Embryonic facial prominence (tissue), 1 donor: Measurements from ENCODE around the gene PHF12.
"Not testable (repeated sequence)": the region's sequence is repeated elsewhere in the genome, so short reads cannot be mapped to it uniquely, and the experiment has no call there.

Source experiments
- DNase-seq: peaks from one replicate; pipeline ENCODE4 v3.0.0-alpha.2; 2016; ENCODE audit errors: extremely low spot score

Gene PHF12

DNA sequence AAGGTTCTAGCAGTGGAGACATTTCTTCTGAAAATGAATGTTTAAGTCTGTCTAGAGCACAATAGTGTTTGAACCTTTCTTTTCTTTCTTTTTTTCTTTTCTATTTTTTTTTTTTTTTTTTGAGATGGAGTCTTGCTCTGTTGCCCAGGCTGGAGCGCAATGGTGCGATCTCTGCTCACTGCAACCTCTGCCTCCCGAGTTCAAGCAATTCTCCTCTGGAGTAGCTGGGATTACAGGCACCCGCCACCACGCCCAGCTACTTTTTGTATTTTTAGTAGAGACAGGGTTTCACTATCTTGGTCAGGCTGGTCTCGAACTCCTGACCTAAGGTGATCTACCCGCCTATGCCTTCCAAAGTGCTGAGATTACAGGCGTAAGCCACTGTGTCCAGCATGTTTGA is 16.8 kb downstream of the PHF12 start:
- not testable (repeated sequence) for DNase-seq

DNA sequence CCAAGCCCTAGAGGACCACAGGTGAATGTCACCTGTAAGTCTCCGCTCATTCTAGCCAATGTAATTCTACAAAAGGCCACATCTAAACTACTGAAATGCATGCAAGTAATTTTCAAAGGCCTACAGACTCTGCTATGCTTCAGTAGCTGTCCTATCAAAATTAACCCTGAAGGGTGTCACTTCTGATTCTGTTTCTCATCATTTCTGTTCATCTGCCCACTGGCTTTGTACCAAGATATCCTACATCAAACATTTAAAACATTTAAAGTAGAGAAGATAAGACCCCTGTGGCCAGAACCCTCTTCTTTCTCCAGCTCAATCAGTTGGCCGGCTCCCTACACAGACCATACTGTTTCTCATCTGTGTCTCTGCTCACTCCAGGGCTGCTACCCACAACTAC is 21.5 kb downstream of the PHF12 start:
- no peak for DNase-seq

DNA sequence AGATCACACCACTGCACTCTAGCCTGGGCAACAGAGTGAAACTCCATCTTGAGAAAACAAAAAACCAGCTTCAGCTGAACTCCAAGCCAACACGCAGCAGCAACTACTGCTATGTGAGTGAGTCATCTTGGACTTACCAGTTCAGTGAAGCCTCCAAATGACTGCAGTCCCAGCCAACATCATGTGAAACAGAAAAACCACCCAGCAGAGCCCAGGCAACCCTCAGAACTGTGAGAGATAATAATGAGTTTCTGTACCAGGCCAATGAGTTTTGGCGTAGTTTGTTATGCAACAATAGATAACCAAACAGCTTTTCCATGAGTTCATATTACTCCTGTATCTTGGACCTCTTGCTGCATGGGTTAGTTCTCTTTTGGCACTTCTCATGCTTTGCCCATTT is 23.3 kb downstream of the PHF12 start:
- DNase-seq = no peak

DNA sequence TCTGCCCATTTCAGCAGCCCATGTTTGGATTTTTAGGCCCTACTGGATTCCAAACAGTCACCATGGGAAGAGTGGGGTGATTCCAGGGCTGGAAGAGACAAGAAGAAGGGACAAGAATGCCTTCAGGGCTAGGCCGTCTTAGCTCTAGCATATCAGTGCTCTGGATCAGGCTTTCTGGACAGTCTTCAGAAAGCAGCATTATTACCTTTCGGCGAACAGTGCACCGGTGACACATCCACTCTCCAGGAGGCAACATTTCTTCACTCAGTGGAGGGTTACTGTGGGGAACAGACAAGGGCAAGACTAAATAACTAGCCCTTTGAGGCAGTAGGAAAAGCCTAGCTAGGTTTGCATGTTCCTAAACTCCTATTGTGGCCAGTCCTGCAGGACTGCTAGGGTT is 24.5 kb downstream of the PHF12 start:
- no peak for DNase-seq

DNA sequence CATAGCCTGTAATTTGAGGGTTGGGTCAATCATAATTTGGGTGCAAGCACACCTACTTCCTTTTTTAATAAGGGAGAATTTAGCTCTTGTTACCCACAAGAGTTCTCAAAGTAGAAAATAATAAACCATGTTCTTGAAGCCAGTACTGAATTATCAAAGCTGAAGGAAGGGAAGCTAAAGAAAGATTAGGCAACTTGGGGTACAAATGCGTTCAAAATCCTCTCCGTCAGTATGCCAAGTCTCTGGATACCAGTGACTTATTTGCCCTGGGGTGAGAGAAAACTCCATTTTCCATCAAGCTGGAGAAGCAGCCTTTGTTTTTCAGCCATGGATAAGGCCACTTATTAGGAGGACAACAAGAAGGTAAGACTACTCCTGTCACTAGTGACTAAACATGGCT is 25.0 kb downstream of the PHF12 start:
- no peak for DNase-seq

DNA sequence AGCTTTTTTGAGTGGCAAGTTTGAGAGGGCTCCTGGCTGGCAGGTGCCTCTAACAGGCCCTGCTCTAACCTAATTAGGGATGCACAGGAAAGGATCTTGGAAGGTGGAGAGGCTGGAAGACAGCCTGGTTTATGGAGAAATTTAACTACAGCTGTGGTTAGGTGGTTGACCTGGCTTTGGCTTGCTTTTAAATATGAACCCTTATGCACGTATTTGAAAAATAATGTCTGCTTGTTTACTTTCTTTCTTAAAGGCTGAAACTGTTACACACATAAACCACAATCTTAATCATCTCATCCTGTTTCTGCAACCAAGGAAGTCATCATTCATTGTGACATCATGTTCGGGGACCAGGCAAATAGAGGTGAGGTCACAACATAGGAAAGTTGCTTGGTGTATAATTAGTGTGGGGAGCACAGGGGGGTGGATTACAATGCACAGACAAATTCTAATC is 25.4 kb downstream of the PHF12 start:
- DNase-seq = no peak

DNA sequence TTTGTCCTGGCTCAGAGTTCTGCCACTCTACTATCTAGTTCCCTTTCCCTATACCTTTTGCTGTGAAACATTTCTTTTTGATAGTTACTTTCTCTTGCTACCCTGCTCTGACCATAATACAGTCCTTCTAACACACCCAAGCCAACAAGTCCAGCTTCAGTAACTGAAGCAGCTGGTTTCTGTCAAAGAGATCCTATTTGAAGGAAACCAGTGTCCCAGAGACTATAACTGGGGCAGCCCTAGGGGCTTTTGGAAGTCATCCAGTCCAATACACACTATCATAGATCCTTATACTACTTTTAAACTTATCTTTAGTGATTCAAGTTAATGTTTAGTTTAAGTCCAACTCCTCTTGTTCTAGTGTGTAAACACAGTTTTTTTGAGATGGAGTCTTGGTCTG is 31.1 kb downstream of the PHF12 start:
- no peak for DNase-seq

DNA sequence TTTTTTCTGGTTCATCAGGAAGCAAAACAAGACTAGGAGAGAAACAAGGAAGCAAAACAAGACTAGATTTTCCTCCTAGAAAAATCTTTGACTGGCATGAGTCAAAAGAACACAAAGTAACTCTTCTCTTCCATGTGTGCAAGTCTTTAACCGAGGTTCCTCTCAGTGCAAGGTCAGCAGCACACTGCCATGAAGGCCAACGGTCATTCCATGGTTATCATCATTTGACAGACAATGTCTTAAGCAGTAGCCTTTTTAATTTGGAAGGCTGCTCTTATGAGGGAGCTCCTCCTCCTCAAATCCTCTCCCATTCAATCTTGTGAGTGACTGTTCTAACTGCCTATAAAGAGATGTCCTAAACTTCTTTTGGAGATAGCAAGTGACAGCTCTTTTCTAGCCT is 33.0 kb downstream of the PHF12 start:
- no peak for DNase-seq

DNA sequence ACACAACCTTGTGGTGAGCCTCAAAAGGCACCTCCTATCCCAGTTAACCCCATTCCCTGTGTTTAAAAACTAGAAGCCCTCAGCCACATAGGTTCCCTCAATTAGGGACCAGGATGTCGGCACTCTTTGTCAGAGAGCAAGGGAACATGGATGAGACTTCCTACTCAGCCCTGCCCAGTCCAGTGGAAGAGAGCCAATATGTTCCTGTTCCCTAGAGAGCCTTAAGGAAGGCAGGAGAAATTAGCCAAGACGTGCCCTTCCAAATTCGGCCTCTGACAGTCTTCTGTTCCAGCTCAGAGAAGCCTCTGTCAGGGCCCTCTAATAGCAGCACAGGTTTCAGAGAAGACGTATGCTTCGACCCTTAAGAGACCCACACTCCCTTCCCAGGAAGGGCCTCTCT is 33.9 kb downstream of the PHF12 start:
- no peak for DNase-seq

DNA sequence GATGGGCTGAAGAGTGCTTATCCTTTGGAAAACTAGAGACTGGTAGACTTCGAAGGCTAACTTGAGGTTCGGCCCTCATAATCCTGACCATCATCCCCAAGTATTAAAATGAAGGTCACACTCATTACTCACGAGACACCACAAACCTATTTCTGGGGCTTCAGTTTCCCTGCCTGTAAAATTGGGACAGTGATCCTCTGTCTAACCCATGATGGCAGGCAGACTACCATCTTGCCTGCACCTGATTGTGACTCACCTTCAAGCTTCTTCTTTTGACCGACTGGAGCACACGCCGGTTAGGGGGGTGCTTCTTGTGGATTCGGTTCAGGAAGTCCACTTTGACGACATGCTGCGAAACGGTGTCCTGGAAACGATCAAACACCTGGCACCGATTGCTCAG is 34.3 kb downstream of the PHF12 start:
- DNase-seq = no peak

DNA sequence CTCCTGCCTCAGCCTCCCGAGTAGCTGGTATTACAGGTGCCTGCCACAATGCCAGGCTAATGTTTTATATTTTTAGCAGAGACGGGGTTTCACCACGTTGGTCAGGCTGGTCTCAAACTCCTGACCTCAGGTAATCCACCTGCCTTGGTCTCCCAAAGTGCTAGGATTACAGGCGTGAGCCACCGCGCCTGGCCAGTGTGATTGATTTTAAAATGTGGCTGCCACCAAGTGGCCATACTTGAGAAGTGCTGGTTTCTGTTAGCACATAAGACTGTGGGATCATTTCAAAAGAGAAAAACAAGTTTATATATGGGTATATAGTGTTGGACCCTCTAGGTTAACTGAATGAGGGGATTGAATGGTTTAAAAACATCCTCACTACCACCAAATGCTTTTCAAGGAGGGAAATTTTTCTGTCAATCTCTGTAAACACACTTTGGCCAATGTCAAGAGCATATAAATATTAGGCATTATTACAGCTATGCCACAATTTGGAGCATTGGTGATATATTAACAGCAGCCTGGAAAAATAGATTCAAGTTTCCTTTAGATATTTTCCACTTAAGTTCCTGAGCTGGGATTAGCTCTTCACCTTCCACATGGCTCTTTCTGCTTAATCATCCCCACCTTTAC is 34.9 kb downstream of the PHF12 start:
- DNase-seq = no peak

DNA sequence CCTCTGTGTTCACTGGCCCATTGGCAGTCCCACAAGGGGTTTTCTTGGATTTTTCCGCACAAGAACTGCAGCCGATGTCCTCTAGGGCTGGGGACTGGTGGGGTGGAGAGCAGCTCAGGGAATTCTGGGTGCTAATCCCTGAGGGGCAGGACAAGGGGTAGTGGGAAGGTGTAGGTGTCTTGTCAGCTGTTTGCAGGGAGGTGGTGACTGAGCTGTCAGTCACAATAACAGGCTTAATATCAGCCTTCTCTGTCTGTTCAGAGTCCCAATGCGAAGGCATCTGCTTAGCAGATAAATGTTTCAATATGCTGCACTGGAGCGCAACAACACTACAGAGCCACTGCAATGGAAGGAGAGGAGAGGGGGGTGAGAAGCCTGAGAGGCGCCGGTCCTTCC is 38.4 kb downstream of the PHF12 start:
- DNase-seq = no peak

DNA sequence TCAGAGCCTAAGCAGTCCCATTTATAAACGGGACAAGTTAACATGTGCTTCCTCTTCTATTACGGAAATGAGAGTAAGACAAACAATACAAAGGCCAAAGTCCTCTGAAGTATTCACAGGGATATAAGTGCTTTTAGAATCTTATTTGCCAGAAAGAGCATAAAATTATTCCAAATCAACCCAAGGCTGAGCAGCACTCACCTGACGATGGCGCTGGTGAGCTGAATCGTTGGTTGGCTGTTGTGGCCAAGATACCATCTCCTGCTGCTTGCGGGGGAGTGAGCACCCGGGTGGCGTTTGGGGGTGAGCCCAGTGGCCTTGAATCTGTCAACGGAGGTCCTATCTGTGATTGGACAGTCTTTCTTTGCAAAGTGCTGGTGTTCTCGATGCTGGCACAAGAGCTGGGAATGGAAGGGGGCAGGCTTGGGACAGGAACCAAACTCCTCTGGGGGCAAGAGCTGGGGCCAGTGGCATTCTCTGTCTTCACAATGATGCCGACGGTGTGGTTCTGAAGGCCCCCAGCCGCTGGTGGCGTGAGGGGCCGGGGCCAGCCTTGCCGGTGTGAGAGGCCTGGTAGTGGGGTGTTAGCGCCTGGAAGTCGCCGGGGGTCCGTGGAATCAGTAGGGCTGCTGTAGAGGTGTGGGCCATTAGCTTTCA is 38.9 kb downstream of the PHF12 start:
- DNase-seq = no peak

DNA sequence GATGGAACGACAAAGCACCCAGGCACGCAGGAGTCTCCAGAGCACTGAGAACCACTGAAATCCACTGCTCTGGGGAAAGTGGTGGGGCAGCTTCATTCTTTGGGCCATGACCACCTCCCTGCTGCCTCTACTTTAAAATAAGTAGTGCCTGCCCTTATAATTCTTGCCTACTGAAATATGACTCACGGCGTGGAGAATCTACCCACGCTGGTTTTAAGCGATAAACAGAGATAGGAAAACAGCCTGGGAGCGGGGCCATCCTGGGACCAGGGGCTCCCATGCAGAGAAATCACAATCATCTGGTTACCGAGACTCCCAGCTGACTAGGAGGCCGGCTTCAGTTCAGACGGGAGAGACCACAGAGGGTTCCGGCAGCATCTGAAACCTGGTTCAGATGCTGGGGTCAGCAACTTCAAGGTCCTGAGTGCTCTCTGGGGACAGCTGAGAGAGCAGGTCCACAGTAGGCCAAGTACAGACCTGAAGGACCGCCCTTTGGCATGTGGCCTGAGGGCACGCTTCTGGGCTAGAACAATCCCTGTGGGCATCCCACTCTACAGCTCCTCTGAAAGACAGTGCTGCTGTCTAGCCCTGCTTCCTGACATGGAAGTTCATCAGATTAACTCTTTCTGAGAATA is 39.8 kb downstream of the PHF12 start:
- DNase-seq = no peak

DNA sequence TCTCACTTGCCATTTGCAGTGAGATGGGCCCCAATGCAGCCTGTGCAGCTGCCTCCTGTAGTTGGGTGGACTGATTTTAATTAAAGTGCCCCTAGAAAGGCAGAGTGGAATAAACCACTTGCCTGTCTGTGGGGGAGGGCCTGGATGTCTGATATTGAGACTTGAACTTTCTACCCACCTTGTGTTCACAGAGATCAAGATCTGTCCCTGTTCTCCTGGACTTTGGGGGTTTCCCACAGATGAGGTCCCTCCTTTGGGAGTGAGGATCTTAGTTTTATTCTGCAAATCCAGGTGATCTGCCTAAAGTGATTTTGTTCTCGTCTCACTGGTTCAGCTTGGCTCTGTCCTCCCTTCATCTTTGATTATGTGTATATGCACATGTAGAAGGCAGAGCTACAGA is 40.8 kb downstream of the PHF12 start:
- no peak for DNase-seq

DNA sequence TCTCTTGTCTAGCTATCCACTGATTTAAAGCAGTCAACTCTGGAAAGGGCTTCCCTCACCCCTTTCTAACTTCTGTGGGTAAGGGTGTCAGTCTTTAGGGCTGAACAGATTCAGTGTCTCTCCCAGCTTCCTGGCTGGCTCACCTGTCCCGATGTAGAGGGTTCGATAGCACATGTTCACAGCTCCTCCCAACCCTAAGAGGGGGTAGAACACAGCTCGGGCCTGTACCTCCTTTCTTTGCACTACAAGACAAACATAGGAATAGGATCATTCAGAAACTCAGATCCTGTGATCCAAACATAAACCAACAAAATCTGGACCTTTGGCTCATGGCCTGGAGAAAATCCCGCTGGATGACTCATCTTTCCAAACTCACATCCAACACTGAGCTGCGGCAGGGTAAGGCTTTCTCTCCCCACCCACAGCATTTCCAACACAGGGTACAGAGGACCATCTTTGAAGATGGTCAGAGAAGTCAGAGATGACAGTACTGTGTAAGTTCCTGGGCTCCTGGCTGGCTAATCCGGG is 42.6 kb downstream of the PHF12 start:
- no peak for DNase-seq

DNA sequence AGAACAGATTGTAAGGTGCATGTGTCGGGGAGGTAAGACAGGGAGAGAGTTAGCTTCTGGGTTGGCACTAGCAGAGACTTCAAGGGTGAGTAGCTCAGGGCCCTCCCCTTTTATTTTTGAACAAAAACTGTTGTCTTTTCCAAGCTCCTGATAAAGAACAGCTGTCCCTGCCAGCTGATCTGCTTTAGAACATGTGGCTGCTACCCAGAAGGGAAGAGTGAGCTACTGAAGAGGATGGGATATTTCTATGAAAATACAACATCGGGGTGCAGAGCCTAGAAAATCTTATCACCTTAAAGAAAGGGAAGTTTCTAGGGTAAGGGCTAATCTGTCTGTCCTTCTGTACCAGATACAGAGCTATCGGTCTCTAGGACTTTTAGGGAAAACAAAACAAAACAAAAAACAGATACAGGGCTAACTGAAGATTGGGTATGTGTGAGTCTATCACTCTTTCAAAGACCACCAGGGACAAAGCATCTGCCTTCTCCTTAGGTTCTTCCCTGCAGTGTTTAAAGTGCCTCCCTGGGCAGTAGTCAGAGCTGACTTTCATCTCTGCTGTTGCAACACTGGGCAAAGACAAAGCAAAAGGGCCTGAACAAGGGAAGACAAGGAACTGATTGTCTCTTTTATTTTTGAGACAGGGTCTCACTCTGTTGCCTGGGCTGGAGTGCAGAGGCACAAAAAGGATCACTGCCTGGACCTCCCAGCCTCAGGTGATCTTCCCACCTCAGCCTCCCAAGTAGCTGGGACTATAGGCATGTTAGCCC is 43.4 kb downstream of the PHF12 start:
- DNase-seq = no peak

DNA sequence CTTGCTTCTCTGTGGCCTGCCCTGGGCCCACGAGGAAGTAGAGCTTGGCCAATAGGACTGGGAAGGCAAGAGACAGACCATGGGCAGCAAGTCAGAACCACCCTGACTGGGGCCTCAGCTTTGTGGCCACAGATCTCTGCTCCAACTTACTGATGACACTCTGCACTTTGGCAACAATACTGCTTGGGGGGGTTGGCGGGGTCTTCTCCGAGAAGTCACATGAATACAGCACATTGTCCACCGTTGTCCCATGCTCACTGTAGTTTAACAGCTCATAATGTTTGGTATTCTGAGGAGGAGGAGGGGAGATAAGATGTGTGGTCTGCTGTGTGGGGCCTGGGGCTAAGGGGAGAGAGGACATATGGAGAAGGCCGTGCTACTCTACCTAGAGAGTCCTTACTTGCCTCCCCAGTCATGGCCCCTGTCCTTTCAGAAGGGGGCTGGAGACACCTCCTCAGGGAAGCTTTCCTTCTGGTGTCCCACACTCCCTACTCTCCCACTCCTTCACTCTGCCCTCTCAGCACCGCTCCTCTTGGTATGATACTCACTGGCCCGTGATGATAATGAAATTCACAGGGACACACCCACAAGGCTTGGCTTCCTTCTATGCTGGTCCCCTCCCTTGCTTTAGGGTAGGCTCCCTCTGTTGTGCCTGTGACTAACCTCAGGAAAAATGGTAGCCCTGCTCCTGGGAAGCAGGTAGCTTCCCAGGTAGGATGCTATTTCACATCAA is 44.4 kb downstream of the PHF12 start:
- no peak for DNase-seq

DNA sequence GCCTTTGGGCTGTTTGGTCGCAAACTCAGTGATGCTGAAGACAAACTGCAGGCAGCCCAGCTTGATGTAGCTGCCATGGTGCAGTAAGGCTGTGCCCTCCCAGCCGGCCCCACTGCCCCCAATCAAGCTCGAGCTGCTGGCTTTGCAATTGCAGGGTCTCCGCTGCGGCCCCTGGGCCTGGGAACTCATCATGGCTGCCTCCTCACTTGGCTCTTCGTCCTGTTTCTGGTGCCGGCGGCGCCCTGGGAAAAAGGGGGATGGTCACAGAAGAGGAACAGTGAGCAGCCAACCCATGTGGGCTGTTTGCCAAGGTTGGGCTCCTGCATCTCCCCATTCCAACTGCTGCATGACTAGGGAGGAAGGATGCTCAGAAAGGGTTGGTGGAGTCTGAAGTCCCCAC is 45.0 kb downstream of the PHF12 start:
- no peak for DNase-seq

DNA sequence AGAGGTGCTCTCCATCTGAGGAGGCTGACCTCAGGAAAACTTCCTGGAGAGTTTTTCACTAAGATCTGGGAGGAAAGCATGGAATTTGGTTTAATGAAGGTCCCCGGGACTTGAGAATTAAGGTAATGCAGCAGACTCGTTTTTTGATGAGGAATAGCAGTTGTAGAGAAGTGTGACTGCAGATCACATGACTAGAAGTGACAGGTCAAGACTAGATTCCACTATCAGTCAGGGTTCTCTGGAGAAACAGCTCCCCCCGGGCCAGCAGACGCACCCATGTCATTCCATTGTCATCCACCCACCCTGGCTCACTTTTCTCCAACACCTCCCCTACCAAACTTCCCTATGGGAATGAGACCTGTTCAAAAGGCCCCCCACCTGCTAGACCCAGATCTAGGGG is 46.5 kb downstream of the PHF12 start:
- no peak for DNase-seq

DNA sequence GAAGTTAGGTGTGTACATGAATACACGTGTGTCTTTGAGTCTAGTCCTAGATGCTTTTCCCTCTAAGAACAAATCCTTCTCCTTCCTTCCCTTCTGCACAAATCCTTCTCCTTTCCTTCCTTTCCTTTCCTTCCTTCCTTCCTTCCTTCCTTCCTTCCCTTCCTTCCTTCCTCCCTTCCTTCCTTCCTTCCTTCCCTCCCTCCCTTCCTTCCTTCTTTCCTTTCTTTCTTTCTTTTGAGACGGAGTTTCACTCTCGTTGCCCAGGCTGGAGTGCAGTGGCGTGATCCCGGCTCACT is 47.8 kb downstream of the PHF12 start:
- not testable (repeated sequence) for DNase-seq
